GM12801 (cell line): ENCODE data around the gene ARMC9.

Experiments used
- TF ChIP-seq, protein P1 (sequence below): IDR thresholded peaks from one replicate; pipeline ENCODE4 v1.5.1; 2011; ENCODE audit warnings: control low read depth; ENCODE audit not compliant: insufficient read length; ENCODE audit errors: extremely low read depth

Gene ARMC9

DNA sequence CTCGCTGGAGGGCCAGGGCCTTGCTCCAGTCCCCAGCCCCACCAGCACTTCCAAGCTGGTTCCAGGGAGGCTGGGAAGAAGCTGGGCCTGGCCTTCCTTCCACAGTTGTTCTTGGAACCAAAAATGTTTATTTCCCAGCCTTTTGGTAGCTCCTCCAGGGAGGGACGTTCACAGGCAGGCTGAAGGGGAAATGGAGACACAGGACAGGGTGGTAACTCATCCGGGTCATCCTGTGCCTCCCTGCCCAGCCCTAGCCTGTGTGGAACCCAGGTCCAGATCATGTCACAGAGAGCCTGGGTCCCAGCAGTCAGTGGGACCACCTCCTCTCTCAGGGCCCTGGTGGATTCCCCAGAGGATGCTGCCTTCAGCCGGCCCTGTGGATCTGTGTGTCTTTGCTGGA is 12.5 kb upstream of the ARMC9 start:
- TF ChIP-seq, protein P1, sequence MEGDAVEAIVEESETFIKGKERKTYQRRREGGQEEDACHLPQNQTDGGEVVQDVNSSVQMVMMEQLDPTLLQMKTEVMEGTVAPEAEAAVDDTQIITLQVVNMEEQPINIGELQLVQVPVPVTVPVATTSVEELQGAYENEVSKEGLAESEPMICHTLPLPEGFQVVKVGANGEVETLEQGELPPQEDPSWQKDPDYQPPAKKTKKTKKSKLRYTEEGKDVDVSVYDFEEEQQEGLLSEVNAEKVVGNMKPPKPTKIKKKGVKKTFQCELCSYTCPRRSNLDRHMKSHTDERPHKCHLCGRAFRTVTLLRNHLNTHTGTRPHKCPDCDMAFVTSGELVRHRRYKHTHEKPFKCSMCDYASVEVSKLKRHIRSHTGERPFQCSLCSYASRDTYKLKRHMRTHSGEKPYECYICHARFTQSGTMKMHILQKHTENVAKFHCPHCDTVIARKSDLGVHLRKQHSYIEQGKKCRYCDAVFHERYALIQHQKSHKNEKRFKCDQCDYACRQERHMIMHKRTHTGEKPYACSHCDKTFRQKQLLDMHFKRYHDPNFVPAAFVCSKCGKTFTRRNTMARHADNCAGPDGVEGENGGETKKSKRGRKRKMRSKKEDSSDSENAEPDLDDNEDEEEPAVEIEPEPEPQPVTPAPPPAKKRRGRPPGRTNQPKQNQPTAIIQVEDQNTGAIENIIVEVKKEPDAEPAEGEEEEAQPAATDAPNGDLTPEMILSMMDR = no peak

- TF ChIP-seq, protein P1 = no peak
These were observed 12.1 kb upstream of the ARMC9 start for GRCh38 chr2:231186325-231186724.

DNA sequence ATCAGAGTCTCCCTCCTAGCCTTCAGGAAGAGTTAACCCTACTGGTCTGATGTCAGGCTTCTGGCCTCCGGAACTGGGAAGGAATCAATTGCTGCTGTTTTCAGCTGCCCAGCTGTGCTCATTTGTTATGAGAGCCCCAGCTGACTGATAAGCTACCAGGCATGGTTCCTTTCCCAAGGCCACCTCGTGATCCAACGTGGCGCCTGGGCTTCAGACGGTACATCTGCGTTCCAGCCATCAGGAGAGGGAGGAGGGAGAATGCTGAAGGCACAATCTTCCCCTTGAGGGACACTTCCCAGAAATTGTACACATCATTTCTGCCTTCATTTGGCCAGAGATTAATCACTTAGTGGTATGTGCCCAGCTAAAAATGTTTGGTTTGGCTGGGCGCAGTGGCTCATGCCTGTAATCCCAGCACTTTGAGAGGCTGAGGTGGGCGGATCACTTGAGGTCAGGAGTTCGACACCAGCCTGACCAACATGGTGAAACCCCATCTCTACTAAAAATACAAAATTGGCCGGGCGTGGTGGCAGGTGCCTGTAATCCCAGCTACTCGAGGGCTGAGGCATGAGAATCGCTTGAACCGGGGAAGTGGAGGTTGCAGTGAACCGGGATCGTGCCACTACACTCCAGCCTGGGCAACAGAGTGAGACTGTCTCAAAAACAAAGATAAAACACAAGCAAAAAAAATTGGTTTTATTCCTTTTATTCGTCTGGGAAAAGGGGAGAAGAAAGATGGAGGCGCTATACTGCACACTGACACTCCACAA is 10.5 kb upstream of the ARMC9 start:
- TF ChIP-seq, protein P1 = no peak

DNA sequence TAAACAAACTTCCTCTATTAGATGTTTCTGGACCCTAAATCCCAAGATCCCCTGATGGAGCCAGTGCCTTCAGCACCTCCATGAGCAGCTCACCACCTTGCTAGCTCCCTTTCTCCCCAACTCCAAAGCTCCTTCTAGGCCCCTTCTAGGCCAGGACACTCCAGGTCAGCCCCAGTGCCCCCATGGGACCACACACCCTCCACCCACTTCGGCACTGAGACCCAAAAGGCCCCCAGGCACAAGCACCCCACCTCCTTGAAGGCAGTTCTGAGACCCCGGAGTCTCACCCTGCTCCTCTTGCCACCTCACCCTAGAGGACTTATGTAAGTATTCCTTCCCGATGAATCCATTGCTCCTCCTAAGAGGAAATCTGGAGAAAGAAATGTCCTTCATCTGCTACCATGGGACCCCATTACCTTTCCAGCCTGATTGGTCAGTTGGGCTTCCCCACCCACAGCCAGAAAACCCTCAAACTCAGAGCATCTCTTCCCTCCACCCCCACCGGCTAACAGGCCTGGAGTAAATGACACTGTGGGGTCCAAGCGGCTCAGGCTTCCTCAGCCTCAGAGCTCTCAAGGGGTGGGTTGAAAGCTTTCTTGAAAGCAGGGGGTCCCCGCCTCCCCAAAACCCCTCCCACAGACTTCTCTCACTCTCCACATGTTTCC is 9.8 kb upstream of the ARMC9 start:
- TF ChIP-seq, protein P1 = no peak

GRCh38 chr2:231189171-231189530 is 9.3 kb upstream of the ARMC9 start:
- TF ChIP-seq, protein P1 = no peak

GRCh38 chr2:231189571-231190495 is 8.6 kb upstream of the ARMC9 start:
- TF ChIP-seq, protein P1 = no peak
